ENCODE data around the gene CLCN4.

Gene CLCN4

GRCh38 chrX:10203617-10204016 lies 46.8 kb downstream of the CLCN4 start:
- TF ChIP-seq, protein P1, sequence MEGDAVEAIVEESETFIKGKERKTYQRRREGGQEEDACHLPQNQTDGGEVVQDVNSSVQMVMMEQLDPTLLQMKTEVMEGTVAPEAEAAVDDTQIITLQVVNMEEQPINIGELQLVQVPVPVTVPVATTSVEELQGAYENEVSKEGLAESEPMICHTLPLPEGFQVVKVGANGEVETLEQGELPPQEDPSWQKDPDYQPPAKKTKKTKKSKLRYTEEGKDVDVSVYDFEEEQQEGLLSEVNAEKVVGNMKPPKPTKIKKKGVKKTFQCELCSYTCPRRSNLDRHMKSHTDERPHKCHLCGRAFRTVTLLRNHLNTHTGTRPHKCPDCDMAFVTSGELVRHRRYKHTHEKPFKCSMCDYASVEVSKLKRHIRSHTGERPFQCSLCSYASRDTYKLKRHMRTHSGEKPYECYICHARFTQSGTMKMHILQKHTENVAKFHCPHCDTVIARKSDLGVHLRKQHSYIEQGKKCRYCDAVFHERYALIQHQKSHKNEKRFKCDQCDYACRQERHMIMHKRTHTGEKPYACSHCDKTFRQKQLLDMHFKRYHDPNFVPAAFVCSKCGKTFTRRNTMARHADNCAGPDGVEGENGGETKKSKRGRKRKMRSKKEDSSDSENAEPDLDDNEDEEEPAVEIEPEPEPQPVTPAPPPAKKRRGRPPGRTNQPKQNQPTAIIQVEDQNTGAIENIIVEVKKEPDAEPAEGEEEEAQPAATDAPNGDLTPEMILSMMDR (IDR thresholded peaks at IDR 0.05; ENCODE audit: poor library complexity, severe bottlenecking): no peak
- no peak for DNase-seq (ENCODE audit: low spot score)

GRCh38 chrX:10206317-10206716 lies 49.5 kb downstream of the CLCN4 start:
- TF ChIP-seq, protein P1 (IDR thresholded peaks at IDR 0.05; ENCODE audit: poor library complexity, severe bottlenecking): no peak
- Histone ChIP-seq H3K27ac (ENCODE audit: poor library complexity, severe bottlenecking) (no peak overlapping the region), H3K27me3 (ENCODE audit: insufficient read depth, poor library complexity, severe bottlenecking) (no peaks in the 10 kb centered on the region), H3K4me3 (ENCODE audit: severe bottlenecking) (no peak overlapping the region), H3K4me1 (ENCODE audit: insufficient read depth, poor library complexity, severe bottlenecking) (no peaks in the 10 kb centered on the region), H3K36me3 (ENCODE audit: low read depth) (no peaks in the 10 kb centered on the region), H3K9me3 (ENCODE audit: severe bottlenecking) (no peaks in the 10 kb centered on the region)
- DNase-seq (ENCODE audit: low spot score): no peak
- ATAC-seq (ENCODE audit: low read depth): no peak

More at GRCh38 chrX:10203617-10204016, 46.8 kb downstream of the CLCN4 start:
- no peaks in the 10 kb centered on the region for H3K4me1 ChIP-seq (ENCODE audit: insufficient read depth, poor library complexity, severe bottlenecking)
- ATAC-seq (ENCODE audit: low read depth): no peak
- no peak overlapping the region for H3K4me3 ChIP-seq (ENCODE audit: severe bottlenecking)
- H3K9me3 ChIP-seq (ENCODE audit: severe bottlenecking): no peaks in the 10 kb centered on the region
- H3K27me3 ChIP-seq (ENCODE audit: insufficient read depth, poor library complexity, severe bottlenecking): no peaks in the 10 kb centered on the region
- H3K27ac ChIP-seq (ENCODE audit: poor library complexity, severe bottlenecking): no peak overlapping the region
- H3K36me3 ChIP-seq (ENCODE audit: low read depth): no peaks in the 10 kb centered on the region

GRCh38 chrX:10208281-10208856 lies 51.6 kb downstream of the CLCN4 start:
- ATAC-seq (ENCODE audit: low read depth) (no peak), DNase-seq (ENCODE audit: low spot score) (no peak)
- H3K4me3 ChIP-seq (ENCODE audit: severe bottlenecking): no peak overlapping the region
- H3K4me1 ChIP-seq (ENCODE audit: insufficient read depth, poor library complexity, severe bottlenecking): no peaks in the 10 kb centered on the region
- TF ChIP-seq, protein P1 (IDR thresholded peaks at IDR 0.05; ENCODE audit: poor library complexity, severe bottlenecking): no peak
- no peaks in the 10 kb centered on the region for H3K27me3 ChIP-seq (ENCODE audit: insufficient read depth, poor library complexity, severe bottlenecking)
- no peaks in the 10 kb centered on the region for H3K9me3 ChIP-seq (ENCODE audit: severe bottlenecking)
- no peaks in the 10 kb centered on the region for H3K36me3 ChIP-seq (ENCODE audit: low read depth)
- no peak overlapping the region for H3K27ac ChIP-seq (ENCODE audit: poor library complexity, severe bottlenecking)

DNA sequence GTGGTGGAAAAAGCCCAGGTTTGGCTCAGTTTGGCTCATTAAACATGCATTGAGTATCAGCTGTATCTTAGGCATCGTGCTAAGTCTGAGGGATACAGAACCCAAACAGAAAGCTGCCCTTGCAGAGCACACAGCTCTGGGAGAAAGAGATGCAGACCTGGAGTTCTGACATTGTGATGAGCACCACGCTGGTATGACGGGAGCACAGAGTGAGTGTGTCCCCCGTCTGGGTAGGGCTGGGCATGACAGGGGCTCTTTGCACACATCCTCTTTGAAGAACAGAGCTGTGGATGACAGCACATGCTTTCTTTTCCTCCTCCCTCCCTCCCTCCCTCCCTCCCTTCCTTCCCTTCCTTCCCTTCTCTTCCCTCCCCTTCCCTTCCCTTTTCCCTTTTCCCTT lies 52.2 kb downstream of the CLCN4 start:
- no peak for DNase-seq (ENCODE audit: low spot score)
- H3K4me3 ChIP-seq (ENCODE audit: severe bottlenecking): no peak overlapping the region
- TF ChIP-seq, protein P1 (IDR thresholded peaks at IDR 0.05; ENCODE audit: poor library complexity, severe bottlenecking): no peak
- H3K27ac ChIP-seq (ENCODE audit: poor library complexity, severe bottlenecking): no peak overlapping the region
- ATAC-seq (ENCODE audit: low read depth): no peak
- H3K9me3 ChIP-seq (ENCODE audit: severe bottlenecking): no peaks in the 10 kb centered on the region
- no peaks in the 10 kb centered on the region for H3K36me3 ChIP-seq (ENCODE audit: low read depth)
- H3K27me3 ChIP-seq (ENCODE audit: insufficient read depth, poor library complexity, severe bottlenecking): no peaks in the 10 kb centered on the region
- no peaks in the 10 kb centered on the region for H3K4me1 ChIP-seq (ENCODE audit: insufficient read depth, poor library complexity, severe bottlenecking)

DNA sequence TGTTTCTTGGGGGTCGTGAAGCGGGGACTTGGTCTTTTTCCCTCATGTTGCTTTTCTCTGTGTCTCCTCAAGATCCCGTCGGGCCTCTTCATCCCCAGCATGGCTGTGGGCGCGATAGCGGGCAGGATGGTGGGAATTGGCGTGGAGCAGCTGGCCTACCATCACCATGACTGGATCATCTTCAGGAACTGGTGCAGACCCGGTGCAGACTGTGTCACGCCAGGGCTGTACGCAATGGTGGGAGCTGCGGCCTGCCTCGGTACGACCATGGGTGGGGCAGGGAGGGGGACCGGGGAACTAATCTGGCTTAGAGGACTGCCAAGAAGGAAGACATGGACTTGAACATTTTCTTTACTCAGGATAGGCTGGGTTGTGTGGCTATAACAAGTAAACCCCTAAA lies 55.6 kb downstream of the CLCN4 start:
- ATAC-seq (ENCODE audit: low read depth): no peak
- H3K4me3 ChIP-seq (ENCODE audit: severe bottlenecking): no peak overlapping the region
- no peaks in the 10 kb centered on the region for H3K4me1 ChIP-seq (ENCODE audit: insufficient read depth, poor library complexity, severe bottlenecking)
- H3K9me3 ChIP-seq (ENCODE audit: severe bottlenecking): no peaks in the 10 kb centered on the region
- TF ChIP-seq, protein P1 (IDR thresholded peaks at IDR 0.05; ENCODE audit: poor library complexity, severe bottlenecking): no peak
- H3K36me3 ChIP-seq (ENCODE audit: low read depth): no peaks in the 10 kb centered on the region
- no peak overlapping the region for H3K27ac ChIP-seq (ENCODE audit: poor library complexity, severe bottlenecking)
- no peak for DNase-seq (ENCODE audit: low spot score)
- H3K27me3 ChIP-seq (ENCODE audit: insufficient read depth, poor library complexity, severe bottlenecking): no peaks in the 10 kb centered on the region

Data from RWPE2 (cell line).